Cerebellar nuclear complex (tissue), 1 donor: ENCODE results near the gene RAPGEF5.

Source experiments
- DNase-seq, 2 experiments: peaks; one replicate each; lab custom pipeline; 2025; lab: John Stamatoyannopoulos, UW

RAPGEF5 gene

DNA sequence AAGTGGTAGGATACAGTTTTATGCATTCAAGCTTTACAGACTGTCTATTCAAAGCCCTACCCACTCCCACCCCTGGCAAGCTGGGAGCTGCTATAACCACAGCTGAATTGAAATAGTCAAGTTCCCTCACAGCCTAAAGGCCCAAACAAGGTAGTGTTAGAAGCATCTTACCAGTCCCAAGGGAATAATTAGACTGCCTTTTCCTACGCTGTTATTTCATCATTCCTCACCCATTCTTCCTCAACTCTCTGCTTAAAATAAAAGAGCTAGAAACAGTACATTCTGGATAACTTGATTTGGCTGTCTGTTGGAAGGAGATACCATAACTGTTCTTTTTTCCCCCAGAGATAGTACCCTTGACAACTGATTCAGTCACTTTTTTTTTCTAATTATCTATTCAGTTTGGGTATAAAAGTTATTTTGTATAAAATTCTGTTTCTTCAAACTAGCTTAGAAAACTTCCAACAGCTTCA, 54.0 kb downstream of the RAPGEF5 start:
- DNase-seq: no peak

DNA sequence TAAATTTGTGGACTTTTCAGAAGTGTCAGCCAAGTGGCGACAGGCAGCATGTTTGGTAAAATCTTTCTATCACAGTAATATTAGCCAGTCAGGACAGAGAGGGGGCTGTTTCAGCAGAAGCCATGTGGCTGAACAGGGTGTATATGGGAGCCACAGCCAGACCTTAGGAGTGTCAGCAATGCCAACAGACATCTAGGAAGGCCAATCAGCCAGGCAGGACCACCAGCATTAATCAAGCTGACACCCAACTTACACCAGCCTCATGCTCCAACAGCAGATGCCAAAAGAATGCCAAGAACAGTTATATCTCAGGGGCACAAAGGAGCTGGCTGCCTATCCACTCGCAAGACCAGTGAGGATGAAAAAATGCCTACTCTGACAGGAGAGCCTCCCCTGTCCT, 54.8 kb downstream of the RAPGEF5 start:
- DNase-seq: no peak

DNA sequence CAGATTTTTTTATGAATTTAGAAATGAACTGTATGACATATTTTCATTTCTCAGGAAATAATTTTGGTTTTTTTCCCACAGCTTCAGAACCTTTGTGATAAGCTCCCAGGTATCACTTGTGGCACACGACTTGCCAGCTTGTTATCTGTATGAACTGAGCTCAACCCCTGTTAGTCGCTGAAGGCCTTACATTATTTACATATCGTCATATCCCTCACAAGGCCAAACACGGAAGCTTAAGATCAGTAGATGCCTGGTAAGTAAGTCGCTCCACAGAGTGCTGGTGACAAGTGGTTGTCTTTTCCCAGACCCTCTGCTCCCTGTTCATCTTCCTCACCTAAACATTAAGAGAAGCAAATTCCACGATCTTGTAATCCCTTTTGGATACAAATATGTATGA, 55.2 kb downstream of the RAPGEF5 start:
- DNase-seq: no peak

DNA sequence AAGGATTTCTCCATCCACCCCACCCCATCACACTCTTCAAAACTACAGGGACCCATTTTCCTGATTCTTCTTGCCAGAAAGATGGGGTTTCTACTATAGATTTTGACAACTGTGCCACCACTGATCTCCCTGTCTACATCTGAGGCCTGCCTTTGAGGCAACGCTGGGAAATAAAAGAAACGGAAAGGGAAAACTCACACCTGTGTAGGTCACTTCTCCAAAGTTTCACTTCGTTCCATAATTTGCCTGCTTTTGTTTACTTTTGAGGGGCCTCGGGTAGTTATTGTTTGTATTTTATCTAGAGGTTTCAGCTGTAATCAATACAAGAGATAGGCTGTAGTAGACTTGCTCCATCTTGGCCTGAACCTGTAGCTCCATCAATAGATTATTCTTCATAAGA, 56.1 kb downstream of the RAPGEF5 start:
- no peak for DNase-seq

DNA sequence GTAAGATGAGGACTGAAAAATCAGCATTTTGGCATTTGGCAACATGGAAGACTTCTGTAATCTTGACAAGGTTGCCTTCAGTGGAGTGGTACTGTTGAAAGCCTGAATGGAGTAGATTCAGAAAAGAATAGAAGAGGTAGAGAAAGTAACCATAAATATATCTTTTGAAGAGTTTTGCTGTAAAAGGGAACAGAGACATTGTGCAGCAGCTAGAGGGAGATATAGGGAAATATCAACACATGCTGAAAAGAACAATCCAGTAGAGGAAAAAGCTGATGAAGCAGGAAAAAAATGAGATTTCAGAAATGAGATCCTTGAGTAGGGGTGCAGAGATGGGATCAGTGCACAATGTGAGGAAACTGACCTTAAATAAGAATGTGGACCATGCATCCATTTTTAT, 60.0 kb downstream of the RAPGEF5 start:
- no peak for DNase-seq

DNA sequence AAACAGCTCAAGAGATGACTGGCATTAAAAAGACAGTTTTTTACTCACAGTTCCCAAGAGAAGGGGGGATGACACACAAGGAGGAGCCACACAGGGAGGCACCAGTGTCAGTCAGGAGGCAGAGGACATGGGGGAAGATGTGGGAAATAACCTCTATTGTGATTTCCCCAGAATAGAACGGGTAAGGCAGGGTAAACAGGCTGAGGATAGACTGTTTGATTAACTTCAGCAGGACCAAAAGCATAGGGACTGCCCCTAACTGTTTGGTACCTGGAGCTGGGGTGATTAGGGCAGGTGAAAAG, 60.7 kb downstream of the RAPGEF5 start:
- no peak for DNase-seq

DNA sequence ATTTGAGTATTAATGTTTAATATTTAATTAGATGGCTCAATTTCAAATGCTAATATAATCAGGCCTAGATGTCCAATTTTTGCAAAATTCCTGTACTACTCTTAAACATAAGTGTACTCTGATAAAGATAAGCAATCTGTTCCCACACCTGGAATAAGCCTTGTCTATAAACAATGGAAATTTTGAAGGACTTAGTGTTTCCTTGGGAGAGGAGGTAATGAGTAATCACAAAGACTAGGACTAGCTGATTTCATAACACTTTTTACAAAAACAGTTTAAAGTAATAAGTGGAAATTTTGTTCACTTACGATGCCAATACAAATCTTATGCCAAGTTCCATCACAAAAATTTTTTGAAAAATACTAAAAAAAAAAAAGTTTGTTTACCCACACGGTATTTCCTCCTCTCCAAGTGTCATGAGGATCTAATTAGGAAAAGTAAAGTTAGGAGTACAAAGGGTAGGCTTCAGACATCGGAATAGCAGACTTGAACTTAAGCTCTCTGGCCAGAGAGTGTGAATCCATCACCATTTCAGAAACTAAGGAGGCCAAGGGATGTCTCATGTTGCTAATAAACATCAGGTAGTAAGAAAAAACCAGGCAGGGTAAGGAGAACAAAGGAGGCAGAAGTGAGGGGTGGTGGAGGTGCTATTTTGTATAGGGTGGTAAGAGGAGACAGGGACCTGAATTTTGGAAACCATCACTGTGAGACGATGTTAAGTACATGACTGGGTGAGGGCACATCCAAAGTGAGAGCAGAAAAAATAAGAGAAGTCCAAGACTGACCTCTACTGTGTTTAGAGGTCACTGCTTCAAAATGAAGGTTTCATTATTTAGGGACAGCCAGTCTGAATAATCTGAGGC, 61.3 kb downstream of the RAPGEF5 start:
- DNase-seq: no peak

DNA sequence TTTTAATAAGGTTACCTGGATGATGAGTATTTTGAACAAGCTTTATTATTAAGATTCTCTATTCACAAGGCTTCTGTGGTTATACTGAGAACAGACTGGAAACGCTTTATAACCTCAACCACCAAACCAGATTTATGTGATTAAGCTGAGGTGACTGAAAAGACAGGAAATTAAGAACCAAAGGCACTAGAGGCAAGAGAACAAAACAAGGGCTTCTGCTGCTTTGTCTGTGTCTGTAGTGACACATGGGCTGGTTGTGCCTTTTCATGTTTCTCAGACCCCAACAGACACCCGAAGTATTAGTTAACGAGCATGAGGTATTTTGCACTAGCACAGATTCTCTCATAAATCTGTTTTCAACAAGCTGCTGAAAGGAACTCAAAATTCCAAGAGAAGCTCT, 64.4 kb downstream of the RAPGEF5 start:
- DNase-seq: no peak

DNA sequence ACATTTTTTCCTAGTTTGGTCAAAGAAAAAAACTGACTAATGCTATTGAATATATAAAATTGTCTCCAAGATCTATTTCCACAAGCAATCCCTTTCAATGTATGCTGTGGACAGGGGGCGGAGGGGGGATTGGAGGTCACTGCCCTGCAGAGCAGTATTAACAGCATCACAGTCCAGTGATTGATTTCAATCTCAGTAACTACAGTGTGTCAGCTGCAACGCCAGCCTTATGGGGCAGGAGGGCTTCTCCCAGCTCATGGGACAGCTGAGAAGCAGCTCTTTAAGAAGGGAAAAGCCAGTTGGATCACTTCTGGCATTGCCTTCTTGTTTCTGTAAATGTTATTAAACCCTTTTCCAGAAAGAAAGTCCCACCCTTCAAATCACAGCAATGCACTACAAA, 65.0 kb downstream of the RAPGEF5 start:
- no peak for DNase-seq

DNA sequence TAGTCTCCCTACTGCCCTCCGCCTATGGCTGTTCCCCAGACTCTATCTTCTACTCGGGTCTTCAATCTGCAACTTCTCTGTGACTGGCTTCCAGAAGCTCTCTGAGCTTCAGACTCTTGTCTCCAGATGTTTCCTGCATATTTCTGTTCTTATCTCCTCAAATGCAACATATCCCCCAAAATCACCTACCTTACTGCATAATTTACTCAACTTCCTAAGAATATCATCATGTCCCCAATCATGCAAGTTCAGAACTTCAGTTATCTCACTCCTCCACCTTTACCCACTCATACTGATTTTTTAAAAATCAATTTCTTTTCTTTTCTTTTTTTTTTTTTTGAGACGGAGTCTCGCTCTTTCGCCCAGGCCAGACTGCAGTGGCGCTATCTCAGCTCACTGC, 68.8 kb downstream of the RAPGEF5 start:
- DNase-seq: no peak

DNA sequence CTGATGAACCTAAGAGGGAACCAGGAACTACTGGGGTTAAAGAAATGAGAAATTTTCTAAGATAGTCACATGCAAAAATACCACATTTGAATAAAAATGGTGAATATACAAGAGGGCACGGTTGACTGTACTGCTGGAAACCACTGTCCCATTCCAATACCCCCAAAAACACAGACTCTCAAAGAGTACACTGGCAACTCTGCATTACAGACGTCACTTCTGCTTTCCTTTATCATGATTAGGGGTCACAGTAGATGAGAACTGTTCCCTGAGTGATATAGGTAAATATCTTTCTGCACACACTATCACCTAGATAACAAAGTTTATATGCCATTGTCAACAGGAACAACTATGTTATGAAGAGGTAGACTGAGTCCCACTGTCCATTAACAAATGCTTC, 69.5 kb downstream of the RAPGEF5 start:
- DNase-seq: no peak

DNA sequence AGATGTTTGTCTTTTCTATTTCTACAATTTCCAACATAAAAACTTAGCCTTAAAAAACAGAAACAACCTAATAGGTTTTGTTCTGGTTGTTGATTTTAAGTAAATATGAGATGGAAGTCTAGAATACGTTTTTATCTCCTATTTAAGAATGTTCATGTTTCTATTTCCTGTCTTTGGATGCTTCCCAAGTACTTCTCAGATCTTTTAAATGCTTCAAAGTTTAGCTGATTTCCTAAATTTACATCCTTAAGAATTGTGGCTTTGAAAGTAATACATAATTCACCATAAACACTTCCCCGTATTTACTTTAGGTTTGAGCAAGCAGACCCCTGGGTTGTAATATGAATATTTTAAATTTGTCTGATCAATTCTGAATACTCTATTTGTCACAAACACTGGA, 70.5 kb downstream of the RAPGEF5 start:
- DNase-seq: no peak

DNA sequence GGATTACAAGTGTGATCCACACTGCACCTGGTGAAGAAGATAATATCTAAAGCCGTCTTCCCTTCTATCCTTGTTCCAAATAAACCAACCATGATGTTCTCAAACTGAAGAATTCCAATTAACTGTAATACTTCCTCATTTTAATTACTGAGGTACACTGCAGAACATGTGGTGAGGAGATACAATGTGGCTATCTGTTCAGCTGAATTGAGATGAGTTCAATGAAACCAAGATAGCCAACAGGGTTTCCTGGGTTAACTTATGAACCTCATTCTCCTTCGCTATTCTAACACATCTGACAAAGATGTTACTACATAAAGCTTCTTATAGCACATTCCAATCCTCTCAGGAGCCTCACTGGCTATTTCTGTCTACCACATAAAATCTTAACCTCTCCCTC, 75.5 kb downstream of the RAPGEF5 start:
- no peak for DNase-seq

DNA sequence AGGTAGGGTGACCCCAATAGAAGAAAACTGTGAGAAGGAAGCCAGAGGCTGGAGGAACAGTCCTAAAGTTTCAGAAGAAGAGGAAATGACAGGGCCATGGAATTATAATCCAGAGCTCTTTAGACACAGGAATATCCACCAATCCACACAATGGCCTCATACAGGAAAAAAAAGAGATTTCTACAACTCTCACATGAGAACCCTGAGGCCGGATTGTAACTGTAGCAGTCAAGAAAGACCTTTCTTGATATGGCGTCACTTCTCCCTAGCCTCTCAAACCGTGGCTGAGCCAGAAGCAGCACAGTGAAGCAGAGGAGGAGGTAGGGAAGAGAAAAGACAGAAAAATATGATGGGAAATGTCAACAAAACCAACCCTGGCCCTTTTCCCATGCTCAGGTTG, 76.9 kb downstream of the RAPGEF5 start:
- DNase-seq: no peak

DNA sequence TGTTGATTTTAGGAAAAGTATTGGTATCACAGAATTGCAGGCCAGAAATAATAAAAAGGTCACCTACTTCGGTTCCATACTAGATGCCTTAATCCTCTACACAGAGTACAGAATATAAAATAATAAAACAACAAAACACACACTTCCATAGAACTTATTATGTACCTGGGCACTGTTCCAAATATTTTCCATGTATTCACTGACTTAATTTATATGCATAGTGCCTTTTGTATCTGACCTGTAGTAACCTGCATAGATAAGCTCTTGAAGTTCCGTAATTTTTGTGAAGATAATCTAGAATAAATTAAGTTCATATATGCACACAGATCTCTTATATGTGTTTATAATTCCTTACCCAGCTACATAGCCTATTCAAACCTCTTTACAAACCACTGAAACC, 78.3 kb downstream of the RAPGEF5 start:
- DNase-seq: no peak

DNA sequence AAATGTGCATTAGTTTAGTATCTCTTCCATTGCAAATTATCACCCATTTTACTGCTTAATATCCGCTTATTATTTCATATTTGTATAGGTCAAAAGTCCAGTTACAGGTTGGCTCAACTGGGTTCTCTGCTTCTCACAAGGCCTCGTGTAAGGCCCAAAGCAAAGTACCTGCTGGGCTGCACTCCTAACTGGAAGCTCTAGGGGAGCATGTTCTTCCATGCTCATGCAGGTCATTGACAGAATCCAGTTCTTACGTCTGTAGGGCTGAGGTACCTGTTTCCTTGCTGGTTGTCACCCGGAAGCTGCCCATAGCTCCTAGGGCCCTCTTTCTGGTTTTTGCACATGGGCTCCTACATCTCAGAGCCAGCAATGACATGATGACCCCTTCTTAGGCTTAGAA, 79.6 kb downstream of the RAPGEF5 start:
- no peak for DNase-seq

DNA sequence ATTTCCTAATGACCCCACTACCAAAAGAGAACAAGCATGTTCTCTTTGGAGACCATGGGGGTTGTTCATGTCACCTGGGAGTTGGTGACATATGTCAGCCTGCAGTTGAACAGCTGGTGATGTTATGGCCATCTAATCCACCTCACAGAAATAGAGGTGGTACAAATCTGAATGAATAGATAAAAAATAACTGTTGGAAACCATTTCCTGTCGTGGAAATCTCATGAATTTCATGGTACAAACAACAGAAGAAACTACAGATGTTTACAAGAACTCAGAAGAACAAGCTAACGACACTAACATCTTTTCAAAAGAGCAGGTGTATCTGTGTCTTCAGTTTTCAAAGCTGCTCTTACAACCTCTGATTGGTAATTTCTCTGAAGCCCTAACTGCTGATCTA, 81.3 kb downstream of the RAPGEF5 start:
- DNase-seq: no peak

DNA sequence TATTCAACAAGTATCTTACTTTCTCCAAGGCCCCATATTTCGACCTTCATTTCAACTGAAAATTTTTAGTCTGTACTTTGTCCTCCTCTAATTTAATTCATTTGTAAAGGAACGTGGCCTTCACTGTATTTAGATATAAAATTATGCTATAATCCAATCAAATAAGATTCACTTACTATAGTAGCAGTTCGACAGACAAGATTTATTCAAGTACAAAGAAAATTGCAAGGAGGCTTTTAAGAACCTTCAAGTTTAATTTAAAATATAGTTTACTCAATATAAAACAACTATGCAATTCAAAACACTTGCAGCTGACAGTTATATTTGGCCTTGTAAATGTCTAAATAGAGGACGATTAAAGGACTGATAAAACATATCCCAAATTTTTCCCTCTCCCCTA, 85.6 kb downstream of the RAPGEF5 start:
- DNase-seq: no peak

DNA sequence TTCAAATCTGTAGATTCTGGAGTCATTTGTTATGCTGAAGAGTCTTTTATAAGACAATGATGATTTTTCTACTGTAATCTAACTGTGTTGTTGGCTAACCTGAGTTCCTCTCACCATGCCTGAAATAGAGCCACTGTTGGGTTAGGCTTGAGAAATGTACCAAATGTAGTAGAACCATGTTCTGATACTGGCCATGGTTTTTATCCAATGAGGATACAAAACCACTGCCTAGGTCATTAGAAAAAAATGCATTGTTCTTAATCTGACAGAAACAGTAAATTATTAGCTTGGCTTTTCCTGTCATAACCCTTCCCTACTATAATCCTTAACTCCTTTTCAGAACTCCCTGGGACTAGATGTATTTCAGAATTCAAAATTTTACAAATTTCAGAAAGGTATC, 86.6 kb downstream of the RAPGEF5 start:
- no peak for DNase-seq

DNA sequence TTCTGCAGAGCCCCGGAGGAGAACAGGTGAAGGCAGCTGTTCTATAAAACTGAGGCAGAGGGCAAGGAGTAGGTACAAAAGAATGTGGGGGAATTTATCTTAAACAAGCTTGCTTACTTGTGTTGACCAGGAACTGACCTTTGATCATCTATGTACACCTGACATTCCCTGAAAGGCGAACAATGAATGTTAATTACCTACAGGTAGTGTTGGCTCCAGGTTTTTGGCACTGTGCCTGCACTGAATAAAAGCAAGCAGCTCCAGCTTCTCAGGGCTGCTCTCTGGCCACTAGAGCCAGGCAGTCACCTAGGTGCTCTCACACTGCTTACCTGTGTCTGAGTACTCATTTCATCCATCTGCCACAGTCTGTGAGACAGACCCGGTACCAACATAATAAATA, 87.0 kb downstream of the RAPGEF5 start:
- DNase-seq: no peak

DNA sequence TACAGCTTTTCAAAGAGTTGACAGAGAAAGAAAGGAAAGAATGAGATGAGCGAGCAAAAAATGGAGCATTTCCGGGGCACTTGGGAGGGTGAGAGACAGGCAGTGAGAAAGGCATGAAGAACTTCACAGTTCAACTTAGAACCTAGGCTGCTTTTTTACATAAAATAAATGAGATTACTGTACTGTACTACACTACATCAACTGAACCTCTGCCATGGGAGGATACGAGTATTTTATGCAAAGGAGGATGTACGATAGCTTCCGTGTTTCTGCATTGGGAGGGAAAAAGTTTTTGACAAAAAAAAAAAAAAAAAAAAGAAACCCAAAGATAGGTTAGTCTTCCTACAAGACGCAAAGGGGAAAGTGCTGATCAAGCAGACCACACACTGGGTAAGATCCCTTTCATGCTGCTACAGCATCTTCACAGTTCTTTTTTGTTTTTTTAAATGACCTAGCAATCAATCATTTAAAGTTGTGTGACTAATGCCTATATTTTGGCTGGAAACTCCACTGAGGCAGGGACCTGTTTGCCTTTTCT, 88.0 kb downstream of the RAPGEF5 start:
- DNase-seq: no peak

DNA sequence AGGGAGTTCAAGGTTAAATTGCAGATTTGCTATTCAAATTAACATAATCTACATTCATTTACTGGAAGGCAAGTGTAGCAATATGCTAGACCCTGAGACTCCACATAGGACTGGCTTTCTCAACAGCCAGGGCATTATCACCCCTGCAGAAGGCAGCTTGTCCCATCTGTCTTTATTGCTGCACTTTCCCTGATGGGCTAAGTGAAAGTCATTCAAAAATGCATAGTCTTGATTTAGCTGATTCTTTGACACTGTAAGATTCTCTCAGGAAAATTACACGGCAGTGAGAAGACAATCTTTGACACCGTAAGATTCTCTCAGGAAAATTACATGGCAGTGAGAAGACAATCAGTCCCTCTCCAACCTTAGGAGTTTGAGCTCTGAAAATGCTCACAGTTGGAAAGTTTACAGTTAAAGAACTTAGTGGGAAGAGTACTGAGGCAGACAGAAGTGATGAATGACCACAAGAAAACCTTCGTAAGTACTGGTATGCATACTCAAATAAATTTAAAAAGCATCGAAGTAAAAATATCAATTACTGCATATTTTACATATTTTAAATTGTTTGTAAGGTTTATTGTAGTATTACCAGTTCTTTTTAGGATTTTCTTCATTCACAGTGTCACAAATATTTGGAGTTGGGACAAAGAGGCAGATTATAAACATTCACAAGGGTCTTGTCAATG, 88.9 kb downstream of the RAPGEF5 start:
- DNase-seq: no peak

DNA sequence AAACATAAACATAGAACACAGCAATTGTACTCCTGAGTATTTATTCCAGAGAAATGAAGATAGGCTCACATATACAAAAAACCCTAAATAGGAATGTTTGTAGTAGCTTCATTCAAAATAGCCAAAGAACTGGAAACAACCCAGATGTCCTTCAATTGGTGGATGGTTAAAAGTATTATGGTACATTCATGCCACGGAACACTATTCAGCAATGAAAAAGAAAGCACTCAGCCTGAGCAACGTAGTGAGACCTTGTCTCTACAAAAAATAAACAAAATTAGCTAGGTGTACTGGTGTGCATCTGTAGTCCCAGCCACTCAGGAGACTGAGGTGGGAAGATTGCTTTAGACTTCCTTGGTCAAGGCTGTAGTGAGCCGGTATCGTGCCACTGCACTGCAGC, 94.4 kb downstream of the RAPGEF5 start:
- DNase-seq: no peak
